HTR-8/SVneo (cell line): ENCODE results near the gene MAJIN.
"Not testable (repeated sequence)": the region's sequence is repeated elsewhere in the genome, so short reads cannot be mapped to it uniquely, and the experiment has no call there.

Experiments used
- DNase-seq: peaks from one replicate; pipeline ENCODE4 v3.0.0; 2011; ENCODE audit warnings: low spot score, mixed read lengths; ENCODE audit not compliant: insufficient read length
- FAIRE-seq: peaks from 2 replicates; lab custom pipeline; 2011; peaks lifted over from hg19 to GRCh38; lab: Jason Lieb, UNC

The MAJIN gene

DNA sequence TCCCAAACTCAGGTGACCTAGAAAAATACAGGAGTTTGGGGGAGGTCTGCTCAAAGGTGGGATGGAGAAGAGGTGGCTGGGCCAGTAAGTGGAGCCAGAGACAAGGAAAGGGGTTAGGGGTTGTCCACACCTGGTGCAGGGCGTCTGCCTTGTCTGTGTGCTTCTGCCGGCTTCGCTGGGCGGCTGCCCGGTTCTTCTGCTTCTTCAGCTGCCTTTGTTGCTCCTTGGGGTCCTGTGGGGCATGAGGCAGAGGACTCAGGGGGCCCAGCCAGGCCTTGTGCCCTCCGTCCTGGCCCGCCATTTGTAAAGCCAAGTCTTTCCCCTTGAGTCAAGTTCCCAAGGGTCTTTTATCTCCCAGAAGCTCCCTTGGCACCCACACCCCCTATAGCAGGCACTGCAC is 22.4 kb upstream of the MAJIN start:
- DNase-seq (no peak), FAIRE-seq (no peak)

DNA sequence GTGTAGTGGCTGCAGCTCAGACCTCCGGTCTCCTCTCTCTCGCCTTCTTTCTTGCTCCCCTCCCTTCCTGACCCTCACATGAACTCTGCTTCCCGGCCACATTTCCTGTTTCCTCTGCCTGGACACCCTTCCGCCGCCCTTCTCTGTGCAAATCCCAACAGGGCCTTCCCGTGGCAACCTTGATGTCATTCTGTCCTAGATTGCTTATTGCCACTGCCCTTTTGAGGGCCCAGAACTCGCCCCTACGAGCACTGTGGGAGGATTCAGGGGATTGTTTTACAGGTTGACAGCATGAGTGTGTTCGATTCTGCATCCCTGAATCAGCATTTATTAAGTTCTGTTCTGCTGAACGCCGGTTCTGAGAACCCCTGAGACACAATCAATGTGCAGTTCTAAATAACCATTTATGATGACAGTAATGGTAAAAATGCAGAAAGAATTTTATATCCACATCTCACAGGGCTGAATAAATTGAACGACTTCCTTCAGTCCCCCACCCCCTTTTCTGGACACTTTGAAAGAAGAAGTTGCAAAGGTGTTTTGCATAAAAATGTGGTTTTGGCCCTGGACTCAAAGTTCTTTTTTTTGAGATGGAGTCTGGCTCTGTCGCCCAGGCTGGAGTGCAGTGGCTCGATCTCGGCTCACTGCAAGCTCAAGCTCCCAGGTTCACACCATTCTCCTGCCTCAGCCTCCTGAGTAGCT is 18.5 kb upstream of the MAJIN start:
- DNase-seq (no peak), FAIRE-seq (no peak)

DNA sequence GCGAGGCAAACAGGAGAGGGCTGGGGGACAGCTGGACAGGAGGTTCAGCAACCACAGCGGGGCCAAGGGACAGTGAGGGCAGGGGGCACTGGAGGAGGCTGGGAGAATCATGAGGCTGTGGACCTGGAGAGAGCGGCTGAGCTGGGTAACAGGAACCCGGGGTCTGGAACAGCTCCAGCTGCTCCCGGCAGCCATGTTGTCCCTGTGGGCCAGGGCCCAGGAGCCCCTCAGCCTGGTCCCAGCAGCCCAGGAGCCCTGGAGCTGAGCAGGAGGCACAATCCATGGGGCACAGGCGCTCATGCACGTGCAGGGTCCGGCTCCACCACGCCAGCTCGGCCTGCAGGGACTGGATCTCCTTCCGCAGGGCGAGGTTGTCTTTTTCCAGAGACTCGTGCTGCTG is 17.5 kb upstream of the MAJIN start:
- no peak for DNase-seq
- no peak for FAIRE-seq

DNA sequence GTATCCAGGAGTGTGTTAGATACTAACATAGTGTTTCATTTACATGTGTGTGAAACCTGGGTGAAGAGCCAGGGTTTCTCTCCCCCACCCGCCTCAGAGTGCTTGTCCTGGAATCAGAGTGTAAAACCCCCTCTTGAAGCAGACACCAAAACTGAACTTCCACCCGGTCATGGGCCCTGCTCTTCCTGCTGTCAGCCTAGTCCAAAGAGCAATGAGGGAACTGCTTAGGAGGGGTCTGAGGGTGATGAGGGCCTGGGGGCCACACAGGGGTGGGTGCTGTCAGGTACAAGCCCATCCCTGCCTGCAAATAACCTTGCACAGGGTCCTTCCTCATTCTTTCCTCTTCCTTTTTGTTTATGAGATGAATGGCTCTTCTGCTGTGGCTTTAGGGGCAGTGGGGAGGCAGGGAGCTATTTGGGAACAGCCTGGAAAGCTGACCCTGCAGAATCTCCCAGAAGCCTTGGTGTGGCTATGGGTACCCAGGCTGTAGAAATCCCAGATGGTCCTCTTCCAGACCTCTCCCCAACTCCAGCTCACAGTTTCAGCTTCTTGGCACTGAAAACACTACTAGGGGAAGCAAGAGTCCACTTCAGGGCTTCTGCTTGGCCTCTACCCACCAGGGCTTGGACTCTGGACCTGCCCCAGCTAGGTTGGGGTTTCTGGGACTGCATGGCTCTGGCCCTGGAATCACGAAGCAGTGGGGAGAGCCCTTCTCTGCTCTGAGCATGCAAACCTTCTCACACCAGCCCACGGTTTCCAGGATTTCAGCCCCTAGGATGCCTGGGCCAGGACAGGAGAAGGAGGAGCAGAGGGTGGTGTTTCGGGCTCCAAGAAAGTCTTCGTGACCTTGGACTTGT is 16.3 kb upstream of the MAJIN start:
- DNase-seq (no peak), FAIRE-seq (no peak)

DNA sequence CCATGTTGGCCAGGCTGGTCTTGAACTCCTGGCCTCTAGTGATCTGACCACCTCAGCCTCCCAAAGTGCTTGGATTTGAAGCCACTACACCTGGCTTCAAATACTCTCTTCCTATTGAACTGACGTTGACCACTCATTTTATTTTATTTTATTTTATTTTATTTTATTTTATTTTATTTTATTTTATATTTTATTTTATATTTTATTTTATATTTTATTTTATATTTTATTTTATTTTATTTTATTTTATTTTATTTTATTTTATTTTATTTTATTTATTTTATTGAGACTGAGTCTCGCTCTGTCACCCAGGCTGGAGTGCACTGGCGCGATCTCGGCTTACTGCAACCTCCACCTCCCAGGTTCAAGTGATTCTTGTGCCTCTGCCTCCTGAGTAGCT is 11.4 kb upstream of the MAJIN start:
- not testable (repeated sequence) for DNase-seq, FAIRE-seq

DNA sequence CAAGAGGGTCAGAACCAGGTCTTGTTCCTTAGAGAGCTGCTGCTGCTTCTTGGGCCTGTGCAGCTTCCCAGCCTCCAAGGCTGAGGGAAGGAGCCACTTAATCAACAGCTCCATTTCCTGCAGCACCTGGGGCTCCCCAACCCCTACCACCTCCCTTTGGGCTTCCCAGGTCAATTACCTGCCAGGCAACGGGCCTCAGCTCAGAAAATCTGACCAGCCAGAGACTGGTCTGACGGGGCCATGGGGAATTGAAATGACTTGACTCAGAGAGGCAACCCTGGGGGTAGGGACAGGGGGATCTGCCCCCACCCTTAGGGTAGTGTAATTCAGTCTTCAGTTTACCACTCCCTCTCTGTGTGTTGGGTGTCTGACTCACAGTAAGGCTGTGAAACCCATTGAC is 4.7 kb upstream of the MAJIN start:
- DNase-seq, result no peak
- no peak for FAIRE-seq

DNA sequence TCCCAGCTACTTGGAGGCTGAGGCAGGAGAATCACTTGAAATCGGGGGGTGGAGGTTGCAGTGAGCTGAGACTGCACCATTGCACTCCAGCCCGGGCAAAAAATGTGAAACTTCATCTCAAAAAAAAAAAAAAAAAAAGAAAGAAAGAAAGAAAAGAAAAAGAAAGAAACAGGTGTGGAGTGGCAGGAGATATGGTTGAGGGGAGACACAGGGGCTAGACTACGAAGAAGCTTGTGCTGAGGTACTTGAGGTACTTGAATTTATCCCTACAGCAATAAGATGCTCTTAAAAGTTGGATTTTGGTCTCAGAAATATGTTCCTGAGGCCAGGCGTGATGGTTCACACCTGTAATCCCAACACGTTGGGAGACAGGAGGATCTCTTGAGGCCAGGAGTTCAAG is 2.2 kb upstream of the MAJIN start:
- no peak for FAIRE-seq

DNA sequence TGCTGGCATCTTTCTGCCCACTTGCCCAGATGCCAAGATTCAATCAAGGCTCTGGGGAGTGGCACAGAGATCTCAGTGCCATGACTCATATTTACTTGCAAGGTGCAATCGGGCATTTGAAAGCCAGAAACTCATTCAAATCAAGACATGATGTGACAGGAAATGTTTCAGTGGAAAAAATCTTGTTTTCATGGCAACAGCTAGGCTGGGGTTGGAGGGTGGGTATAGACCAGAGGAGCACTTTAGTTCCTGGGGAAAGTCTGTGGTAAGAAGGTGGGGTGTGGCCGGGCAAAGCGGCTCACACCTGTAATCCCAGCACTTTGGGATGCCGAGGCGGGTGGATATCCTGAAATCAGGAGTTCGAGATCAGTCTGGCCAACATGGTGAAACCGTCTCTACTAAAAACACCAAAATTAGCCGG is 1.2 kb downstream of the MAJIN start:
- FAIRE-seq (no peak), DNase-seq (no peak)

More for the DNA sequence above, 2.2 kb upstream of the MAJIN start:
- no peak for DNase-seq

DNA sequence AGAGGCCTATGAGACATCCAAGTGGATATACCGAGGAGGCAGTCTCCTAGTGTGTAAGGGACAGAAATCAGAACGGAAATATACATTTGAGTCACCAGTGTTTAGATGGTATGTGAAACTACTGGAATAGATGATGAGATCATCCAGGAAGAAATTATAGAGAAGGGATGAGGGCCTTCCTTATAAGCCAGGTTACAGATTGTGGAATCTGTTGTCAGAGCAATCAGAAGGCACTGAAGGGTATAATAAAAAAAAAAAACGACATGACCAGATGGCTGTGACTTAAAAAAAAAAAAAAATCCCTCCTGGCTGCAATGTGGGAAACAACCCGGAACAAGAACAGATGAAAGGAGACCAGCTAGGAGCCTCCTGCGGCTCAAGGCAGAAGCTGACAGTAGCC is 2.7 kb downstream of the MAJIN start:
- peak; percentile 44 for DNase-seq
- FAIRE-seq, result no peak

DNA sequence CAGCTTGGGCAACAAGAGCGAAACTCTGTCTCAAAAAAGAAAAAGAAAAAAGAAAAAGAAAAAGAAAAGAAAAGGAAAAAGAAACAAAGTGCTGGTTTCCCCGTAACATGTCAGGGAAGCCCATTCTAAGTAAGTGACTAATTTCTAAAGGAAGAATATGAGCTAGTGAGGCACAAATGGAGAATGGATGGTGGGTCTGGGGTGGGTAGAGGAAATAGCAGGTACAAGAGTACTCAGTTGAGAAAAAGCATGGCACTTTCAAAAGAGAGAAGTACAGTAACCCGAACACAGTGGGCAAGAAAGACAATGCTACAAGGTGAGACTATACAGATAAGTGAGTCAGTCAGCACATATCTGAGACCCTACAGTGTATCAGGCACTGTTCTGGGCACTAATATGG is 4.5 kb downstream of the MAJIN start:
- FAIRE-seq (no peak), DNase-seq (no peak)

DNA sequence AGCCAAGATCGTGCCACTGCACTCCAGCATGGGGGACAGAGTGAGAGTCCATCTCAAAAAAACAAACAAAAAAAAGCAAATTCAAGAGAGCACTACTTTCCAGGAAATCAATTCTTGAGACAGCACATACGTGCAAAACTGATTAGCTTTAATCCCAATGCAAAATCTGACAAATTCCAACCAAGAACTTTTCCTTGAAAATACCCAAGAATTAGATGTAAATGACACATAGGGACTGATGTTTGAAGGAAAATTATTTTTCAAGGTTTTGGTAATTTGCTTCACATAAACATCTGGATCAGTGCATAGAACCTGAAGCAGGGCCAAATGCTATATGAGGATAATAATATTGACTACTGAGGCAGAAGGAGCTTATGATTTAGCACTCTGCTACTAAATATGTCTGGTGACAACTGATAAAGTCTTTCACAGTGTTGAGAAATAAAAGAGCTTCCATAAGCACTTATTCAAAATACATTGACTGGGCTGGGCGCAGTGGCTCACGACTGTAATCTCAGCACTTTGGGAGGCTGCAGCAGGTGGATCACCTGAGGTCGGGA is 8.8 kb downstream of the MAJIN start:
- no peak for DNase-seq
- no peak for FAIRE-seq

DNA sequence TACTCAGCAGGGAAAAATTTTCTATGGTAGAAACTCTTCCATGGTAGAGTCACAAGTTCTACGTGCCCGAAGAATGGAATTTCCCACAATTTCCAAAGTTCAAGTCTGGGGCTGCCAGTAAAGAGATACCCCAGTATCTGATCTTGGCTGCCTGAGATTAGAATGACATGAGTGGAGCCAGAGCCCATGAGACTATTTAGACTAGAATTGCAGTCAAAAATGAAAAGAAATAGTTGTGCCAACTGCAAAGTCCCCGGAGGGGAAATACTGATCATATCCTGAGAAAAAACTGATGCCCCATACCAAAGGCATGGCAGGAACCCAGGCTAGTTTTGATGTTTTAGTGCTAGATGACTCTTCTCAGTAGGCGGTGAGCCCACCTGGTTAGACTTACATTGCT is 11.2 kb downstream of the MAJIN start:
- DNase-seq (no peak), FAIRE-seq (no peak)

DNA sequence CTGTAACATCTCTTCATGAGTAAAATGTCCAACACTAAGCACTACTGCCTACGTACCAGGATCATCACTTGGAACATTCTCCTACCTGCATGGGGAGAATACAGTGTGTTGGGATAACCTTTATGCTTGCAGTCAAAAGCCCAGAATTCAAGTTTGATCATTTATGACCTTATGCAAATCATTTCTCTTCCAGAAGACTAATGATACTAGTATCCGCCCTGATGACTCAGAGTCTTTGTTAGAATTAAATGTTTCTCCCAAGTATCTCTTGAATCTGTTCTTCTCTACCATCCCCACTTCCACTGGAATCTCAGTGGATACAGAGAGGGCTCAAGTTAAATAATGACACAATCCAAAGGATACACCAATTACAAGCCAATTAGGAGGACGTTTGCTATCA is 12.4 kb downstream of the MAJIN start:
- DNase-seq (no peak), FAIRE-seq (no peak)

DNA sequence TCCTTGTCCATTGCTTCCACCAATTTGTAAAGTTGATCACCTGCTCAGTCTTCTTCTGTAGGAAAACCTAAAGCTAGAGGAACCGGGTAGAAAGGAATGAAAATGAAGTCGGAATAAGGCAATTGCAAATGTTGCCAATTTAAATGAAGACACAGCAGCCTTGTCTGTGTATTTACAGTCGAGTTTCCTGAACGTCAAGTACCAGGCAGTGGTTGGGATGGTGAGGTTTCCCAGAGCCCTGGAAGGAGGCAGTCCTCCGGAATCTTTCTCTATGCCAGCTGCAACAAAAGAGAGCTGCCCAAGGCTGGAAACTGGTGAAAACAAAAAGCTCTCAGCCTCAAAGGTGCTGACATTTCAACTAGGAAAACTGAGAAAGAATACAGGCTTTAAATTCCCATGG is 17.7 kb downstream of the MAJIN start:
- FAIRE-seq, result no peak
- DNase-seq, result no peak

DNA sequence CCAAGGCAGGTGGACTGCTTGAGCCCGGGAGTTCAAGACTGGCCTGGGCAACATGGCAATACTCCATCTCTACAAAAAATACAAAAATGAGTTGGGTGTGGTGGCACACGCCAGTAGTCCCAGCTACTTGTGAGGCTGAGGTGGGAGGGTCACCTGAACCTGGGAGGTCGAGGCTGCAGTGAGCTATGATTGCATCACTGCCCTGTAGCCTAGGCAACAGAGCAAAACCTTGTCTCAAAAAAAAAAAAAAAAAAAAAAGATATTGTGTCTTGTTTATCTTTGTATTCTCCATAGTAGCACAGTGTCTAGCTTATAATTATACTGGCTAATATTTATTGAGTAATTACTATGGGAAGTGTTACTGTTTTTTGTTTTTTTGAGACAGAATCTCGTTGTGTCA is 20.4 kb downstream of the MAJIN start:
- DNase-seq (no peak), FAIRE-seq (no peak)

DNA sequence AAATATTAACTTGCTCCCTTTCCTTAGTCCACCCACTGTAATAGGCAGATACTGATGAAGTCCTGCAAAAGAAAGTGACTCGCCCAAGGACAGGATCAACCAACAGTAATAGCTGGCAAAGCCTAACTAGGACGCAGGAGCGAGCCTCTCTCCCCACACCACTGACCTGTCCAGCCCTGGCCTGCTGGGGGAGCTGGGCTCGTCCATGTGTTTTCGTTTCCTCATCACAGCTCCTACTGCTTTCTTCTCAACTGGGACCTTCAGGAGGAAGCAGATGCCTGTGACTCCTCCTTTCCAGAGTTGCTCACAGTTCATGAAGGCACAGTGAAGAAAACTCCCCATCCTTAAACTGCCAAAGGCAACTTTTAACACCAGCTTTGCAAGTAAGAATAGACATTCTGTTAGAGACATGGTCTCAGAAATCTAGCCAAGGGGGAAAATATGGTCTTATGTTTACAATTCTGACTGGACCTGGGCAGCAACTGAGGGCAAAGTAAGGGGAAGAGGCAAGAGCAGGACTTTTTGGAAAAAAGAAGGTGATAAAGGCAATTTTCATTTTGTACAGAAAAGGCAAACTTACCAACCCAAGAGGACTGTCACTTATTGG is 24.6 kb downstream of the MAJIN start:
- FAIRE-seq, result no peak
- no peak for DNase-seq

DNA sequence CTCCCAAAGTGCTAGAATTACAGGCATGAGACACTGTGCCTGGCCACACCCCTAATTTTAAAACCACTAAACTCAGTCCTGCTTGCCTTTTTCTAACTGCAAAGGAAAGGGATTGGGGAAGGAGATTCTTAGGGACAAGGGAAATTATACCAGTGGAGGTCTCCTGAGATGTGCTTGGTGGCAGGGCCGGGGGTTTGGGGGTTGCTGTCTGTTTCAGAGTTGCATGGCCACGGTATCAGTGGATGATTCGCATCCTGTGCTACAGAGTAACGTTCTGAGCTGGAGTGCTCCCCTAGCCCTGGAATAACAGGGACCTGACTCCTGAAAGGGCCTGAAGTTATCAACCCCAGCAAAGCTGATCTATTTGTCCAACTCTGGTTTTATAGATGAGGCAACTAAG is 35.4 kb downstream of the MAJIN start:
- no peak for DNase-seq
- no peak for FAIRE-seq

DNA sequence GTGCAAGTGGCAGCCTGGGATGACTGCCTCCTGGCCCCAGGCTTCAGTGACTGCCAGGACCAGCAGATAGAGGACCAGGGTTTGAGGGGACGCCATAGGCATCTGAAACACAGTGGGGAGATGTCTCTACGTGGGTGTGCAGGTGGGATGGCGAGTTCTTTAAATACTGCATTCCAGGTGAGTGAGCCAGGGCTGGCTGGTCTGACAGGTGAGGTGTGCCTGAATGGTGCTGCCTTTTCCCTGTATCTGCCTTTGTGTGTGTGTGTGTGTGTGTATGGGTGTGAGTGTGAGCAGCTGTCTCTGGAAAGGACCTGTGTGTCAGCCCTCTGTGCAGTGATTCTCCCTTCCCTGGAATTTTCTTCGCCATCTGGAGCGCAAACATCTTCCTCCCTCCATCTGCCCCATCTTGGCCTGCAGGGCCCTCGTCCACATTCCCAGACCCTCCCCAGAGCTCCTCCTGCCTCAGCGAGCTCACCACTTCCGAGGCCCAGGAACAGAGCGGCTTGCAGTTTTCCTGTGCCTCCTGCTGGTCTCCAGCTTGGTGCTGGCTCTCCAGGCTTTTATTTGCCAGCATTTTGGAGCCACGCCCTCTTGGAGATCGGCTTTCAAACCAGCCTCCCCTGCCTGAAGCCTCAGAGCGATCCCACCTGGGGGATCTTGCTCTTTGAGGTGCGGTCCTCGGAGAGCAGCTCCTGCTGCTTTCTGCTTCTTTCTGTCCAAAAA is 36.4 kb downstream of the MAJIN start, which contains the start of gene GPHA2:
GPHA2 (minus strand) TSS at position 535 of the 723 bp plus-strand sequence; CDS start at position 102, 433 bp downstream.
- DNase-seq, result no peak
- no peak for FAIRE-seq

DNA sequence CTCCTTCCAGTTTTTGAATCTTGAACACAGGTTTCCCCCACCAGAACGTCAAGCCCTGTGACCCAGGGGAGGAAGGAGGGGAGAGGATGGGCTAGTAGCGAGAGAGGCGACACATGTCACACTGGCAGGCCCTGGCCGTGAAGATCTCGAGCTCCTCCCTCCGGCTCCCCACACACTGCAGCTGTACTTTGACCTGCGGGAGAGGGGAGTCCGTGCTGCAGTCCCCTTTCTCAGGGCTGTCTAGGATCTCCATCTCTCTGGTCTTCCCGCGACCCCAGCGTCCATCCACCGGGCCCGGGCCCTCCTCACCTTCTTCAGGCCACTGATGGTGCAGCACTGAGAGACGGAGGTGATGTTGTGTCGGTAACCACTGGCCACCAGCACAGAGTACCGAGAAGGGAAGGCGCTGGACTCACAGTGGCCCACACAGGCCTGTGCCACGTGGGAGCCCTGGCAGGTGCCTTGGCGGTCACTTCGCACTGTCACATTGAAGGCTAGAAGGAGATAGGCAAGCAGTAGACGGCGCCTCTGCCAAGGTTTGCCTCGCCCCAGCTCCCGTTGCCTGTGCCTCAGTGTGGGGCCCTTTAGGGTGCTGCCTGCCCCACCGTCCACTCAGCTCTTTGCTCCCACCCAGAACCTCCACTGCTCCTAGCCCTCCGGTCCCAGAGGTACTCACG is 37.1 kb downstream of the MAJIN start:
- FAIRE-seq, result no peak
- DNase-seq, result no peak
